Liver (tissue), 9 donors: Measurements from ENCODE around the gene C1QTNF7. TPM values are rescaled to one million over a fixed set of nuclear protein-coding genes. Genes with fewer than 3 reads are reported as not detected.

Experiments used
- DNase-seq: peaks from one replicate; pipeline ENCODE4 v3.0.0-alpha.2; 2017; ENCODE audit warnings: low spot score
- H3K27ac ChIP-seq, 2 donors: one replicate each; pipeline ENCODE4 v1.7.0; 2013; ENCODE audit warnings: inconsistent platforms in 2 of 2, low read length in 2 of 2, control low read depth in 1 of 2, low read depth in 1 of 2, mild to moderate bottlenecking in 1 of 2
- H3K27me3 ChIP-seq, 4 donors: one replicate each; pipeline versions ENCODE4 v1.6.1 to v1.7.0; 2013; ENCODE audit warnings: low read length in 3 of 4, inconsistent platforms in 1 of 4, mild to moderate bottlenecking in 1 of 4, moderate library complexity in 1 of 4; ENCODE audit not compliant: control insufficient read depth in 4 of 4, insufficient read depth in 4 of 4
- H3K36me3 ChIP-seq, 4 donors: one replicate each; pipeline versions ENCODE4 v1.6.1 to v1.7.0; 2013; ENCODE audit warnings: low read length in 3 of 4, mild to moderate bottlenecking in 3 of 4, low read depth in 1 of 4, moderate library complexity in 1 of 4; ENCODE audit not compliant: control insufficient read depth in 4 of 4, insufficient read depth in 3 of 4
- H3K4me1 ChIP-seq, 4 donors: one replicate each; pipeline versions ENCODE4 v1.6.1 to v1.7.0; 2013; ENCODE audit warnings: low read length in 3 of 4, mild to moderate bottlenecking in 3 of 4, moderate library complexity in 1 of 4; ENCODE audit not compliant: control insufficient read depth in 4 of 4, insufficient read depth in 4 of 4
- H3K4me3 ChIP-seq, 3 donors: one replicate each; pipeline versions ENCODE4 v1.6.1 to v1.7.0; 2013; ENCODE audit warnings: low read length in 3 of 3, control low read depth in 1 of 3, low read depth in 1 of 3, mild to moderate bottlenecking in 1 of 3
- H3K9ac ChIP-seq, 2 donors: one replicate each; pipeline ENCODE4 v1.7.0; 2013; ENCODE audit warnings: low read length in 2 of 2, mild to moderate bottlenecking in 2 of 2, moderate library complexity in 2 of 2, control low read depth in 1 of 2, low read depth in 1 of 2
- H3K9me3 ChIP-seq, 4 donors: one replicate each; pipeline versions ENCODE4 v1.6.1 to v1.7.0; 2013; ENCODE audit warnings: low read length in 3 of 4; ENCODE audit not compliant: control insufficient read depth in 4 of 4
- CTCF ChIP-seq: fragments of 150-350 bp; IDR thresholded peaks from 2 replicates; pipeline ENCODE4 v1.5.1; 2017; ENCODE audit warnings: improper control_type of control experiment, low read depth, low read length; ENCODE audit not compliant: missing input control
- FOXA1 ChIP-seq: IDR thresholded peaks from 2 replicates; pipeline ENCODE4 v1.6.1; 2016; ENCODE audit warnings: antibody characterized with exemption
- FOXA2 ChIP-seq: IDR thresholded peaks from 2 replicates; pipeline ENCODE4 v1.6.1; 2016; ENCODE audit warnings: antibody characterized with exemption
- HNF4A ChIP-seq, 2 donors: conservative IDR thresholded peaks; 2 replicates each; pipeline ENCODE4 v1.6.1; 2016; ENCODE audit warnings: antibody characterized with exemption in 2 of 2, mild to moderate bottlenecking in 2 of 2
- HNF4G ChIP-seq: IDR thresholded peaks from 2 replicates; pipeline ENCODE4 v1.6.1; 2016; ENCODE audit warnings: antibody characterized with exemption
- MAX ChIP-seq: IDR thresholded peaks from 2 replicates; pipeline ENCODE4 v1.6.1; 2016; ENCODE audit warnings: antibody characterized with exemption
- NR2F2 ChIP-seq: IDR thresholded peaks from 2 replicates; pipeline ENCODE4 v1.6.1; 2016; ENCODE audit warnings: antibody characterized with exemption
- REST ChIP-seq: IDR thresholded peaks from 2 replicates; pipeline ENCODE4 v1.6.1; 2016; ENCODE audit warnings: antibody characterized with exemption, mild to moderate bottlenecking
- RXRA ChIP-seq, 2 donors: IDR thresholded peaks; 2 replicates each; pipeline ENCODE4 v1.6.1; 2017 to 2018; ENCODE audit warnings: antibody characterized with exemption in 2 of 2, mild to moderate bottlenecking in 1 of 2
- YY1 ChIP-seq: IDR thresholded peaks from 2 replicates; pipeline ENCODE4 v1.6.1; 2016; ENCODE audit warnings: antibody characterized with exemption, mild to moderate bottlenecking
- WGBS: extraction: QIAGEN DNeasy Blood & Tissue Kit; methylation state at CpG from one replicate; pipeline ENCODE4 v1.1.7; 2013; 5-methylcytosine and 5-hydroxymethylcytosine counted together
- polyA plus RNA-seq, 2 donors: library from polyadenylated mRNA; stranded (reverse) in 1 of 2; unstranded in 1 of 2; fragments of 200-250 nt in 1 of 2; fragments of >200 nt in 1 of 2; fragmentation: Nextera tagmentation in 1 of 2; extraction: Ambion mirVana in 1 of 2; gene quantifications; one replicate each; pipeline versions ENCODE4 v1.2.1 to v1.2.3, GENCODE V29; 2013 to 2015
- total RNA-seq, 2 donors: library from RNA; depleted of rRNA; stranded (reverse); fragments of >200 nt; gene quantifications; one replicate each; pipeline ENCODE4 v1.2.3, GENCODE V29; 2014
- donor health status: healthy.
- donor health status: healthy.
- donor health status: healthy.
- donor health status: healthy.
- donor health status: healthy.

The C1QTNF7 gene
- total and polyA plus RNA-seq, 4 donors = 0.33 to 0.55 (median 0.47) TPM

GRCh38 chr4:15479913-15480185 is 52.0 kb downstream of the C1QTNF7 start:
- Histone ChIP-seq H3K27ac (peak overlapping the region in 1 of 2 donors; percentile 46), H3K4me3 (peak overlapping the region; percentile 60 to 85 (median 65)), H3K4me1 (peaks cover 0 to 15% (median 11%) of the 10 kb centered on the region in 4 donors), H3K27me3 (no peaks in the 10 kb centered on the region), H3K36me3 (no peaks in the 10 kb centered on the region), H3K9me3 (no peaks in the 10 kb centered on the region), H3K9ac (no peak overlapping the region)
- no peak for TF ChIP-seq NR2F2
- no peak for DNase-seq
- WGBS = 28% methylated on average over 3 of the region's 3 CpGs

GRCh38 chr4:15481961-15482745 is 54.3 kb downstream of the C1QTNF7 start:
- Histone ChIP-seq H3K36me3 (no peaks in the 10 kb centered on the region), H3K9ac (no peak overlapping the region), H3K27ac (no peak overlapping the region), H3K27me3 (no peaks in the 10 kb centered on the region), H3K4me1 (peaks cover 0 to 8% (median 4%) of the 10 kb centered on the region in 4 donors), H3K9me3 (no peaks in the 10 kb centered on the region), H3K4me3 (no peak overlapping the region)
- 94% methylated on average over 2 of the region's 2 CpGs for WGBS
- no peak for TF ChIP-seq FOXA1
- no peak for TF ChIP-seq RXRA (IDR thresholded peaks at IDR 0.05)
- no peak for TF ChIP-seq HNF4G
- no peak for TF ChIP-seq YY1
- no peak for TF ChIP-seq CTCF
- no peak for TF ChIP-seq FOXA2
- no peak for TF ChIP-seq MAX
- no peak for TF ChIP-seq NR2F2
- no peak for DNase-seq

- Histone ChIP-seq H3K9ac (no peak overlapping the region), H3K4me3 (no peak overlapping the region), H3K27me3 (no peaks in the 10 kb centered on the region), H3K4me1 (peaks cover 0 to 8% (median 4%) of the 10 kb centered on the region in 4 donors), H3K27ac (no peak overlapping the region), H3K9me3 (no peaks in the 10 kb centered on the region), H3K36me3 (no peaks in the 10 kb centered on the region)
- no peak for DNase-seq
- WGBS = 94% methylated on average over 2 of the region's 2 CpGs
- TF ChIP-seq HNF4A (conservative IDR thresholded peaks at IDR 0.05) (no peak), MAX (no peak), HNF4G (no peak), REST (no peak), CTCF (no peak)
Observed at GRCh38 chr4:15482842-15483241, 55.0 kb downstream of the C1QTNF7 start.
